ENCODE results near the gene CCDC149. TPM values are rescaled to one million over a fixed set of nuclear protein-coding genes. Genes with fewer than 3 reads are reported as not detected.

CCDC149 gene
- total and polyA plus RNA-seq, 9 of the 15 experiments (the other 6 are each of a cell fraction or from before 2014, with no cell fraction given): 0.04 to 0.18 TPM; not detected in 7

DNA sequence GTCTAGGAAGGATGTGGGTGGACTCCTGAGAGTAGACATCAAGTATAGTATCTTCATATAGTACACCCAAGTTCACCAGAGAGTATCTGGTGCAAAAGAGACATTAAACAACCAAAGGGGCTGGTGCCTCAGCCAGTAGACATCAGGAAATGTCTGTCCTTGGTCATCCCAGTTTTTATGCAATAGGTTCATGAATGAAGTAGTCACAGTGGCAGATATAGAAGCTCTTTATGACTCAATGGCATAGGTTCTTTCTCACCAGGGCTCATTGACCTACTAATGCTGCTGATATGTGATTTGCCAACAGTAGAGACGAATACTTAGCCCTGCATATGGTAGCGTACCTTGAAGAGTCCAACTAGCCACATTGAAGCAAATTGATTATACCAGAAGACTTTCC is 45.0 kb upstream of the CCDC149 start (continued):
- TF ChIP-seq ZBTB43 (CRISPR knock-in tag; IDR thresholded peaks at IDR 0.05) (no peak), POLR2A (conservative IDR thresholded peaks at IDR 0.05) (no peak), RB1 (IDR thresholded peaks at IDR 0.05; ENCODE audit: low read depth) (no peak), MCM2 (IDR thresholded peaks at IDR 0.05; ENCODE audit: low read depth) (no peak)
- TF ChIP-seq, protein P1, sequence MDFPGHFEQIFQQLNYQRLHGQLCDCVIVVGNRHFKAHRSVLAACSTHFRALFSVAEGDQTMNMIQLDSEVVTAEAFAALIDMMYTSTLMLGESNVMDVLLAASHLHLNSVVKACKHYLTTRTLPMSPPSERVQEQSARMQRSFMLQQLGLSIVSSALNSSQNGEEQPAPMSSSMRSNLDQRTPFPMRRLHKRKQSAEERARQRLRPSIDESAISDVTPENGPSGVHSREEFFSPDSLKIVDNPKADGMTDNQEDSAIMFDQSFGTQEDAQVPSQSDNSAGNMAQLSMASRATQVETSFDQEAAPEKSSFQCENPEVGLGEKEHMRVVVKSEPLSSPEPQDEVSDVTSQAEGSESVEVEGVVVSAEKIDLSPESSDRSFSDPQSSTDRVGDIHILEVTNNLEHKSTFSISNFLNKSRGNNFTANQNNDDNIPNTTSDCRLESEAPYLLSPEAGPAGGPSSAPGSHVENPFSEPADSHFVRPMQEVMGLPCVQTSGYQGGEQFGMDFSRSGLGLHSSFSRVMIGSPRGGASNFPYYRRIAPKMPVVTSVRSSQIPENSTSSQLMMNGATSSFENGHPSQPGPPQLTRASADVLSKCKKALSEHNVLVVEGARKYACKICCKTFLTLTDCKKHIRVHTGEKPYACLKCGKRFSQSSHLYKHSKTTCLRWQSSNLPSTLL (IDR thresholded peaks at IDR 0.05): no peak

GRCh38 chr4:24956763-24957162 is 43.9 kb upstream of the CCDC149 start:
- H3K27me3 ChIP-seq (ENCODE audit: control insufficient read depth in 2 of 2, insufficient read depth in 2 of 2, low read length in 2 of 2): peaks cover 0 to 10% of the 10 kb centered on the region in 2 experiments; a peak in 1 of 5 replicates
- POLR2A ChIA-PET: no interaction called here
- H2AFZ ChIP-seq (ENCODE audit: low read depth, low read length): no peak overlapping the region
- H3K4me3 ChIP-seq: no peak overlapping the region
- ATAC-seq (no peak), DNase-seq (ENCODE audit: extremely low read depth in 1 of 4, low spot score in 3 of 4) (no peak), FAIRE-seq (no peak)
- H3K9ac ChIP-seq (ENCODE audit: insufficient read depth in 1 of 2, low read depth in 2 of 2, low read length in 2 of 2): no peak overlapping the region
- H3K36me3 ChIP-seq (ENCODE audit: control insufficient read depth, insufficient read depth, low read length): no peaks in the 10 kb centered on the region
- no TSS peak for BruUV-seq (replicated peaks)
- CTCF ChIA-PET (ENCODE audit: low intra/inter-chr PET ratio): no interaction called here
- no peaks in the 10 kb centered on the region for H3K9me3 ChIP-seq (replicated peaks; ENCODE audit: control insufficient read depth, insufficient read depth, low read depth, low read length)
- H3K27ac ChIP-seq (ENCODE audit: extremely low read depth, low read depth, low read length): no peak overlapping the region
- intact Hi-C loops (cut with micrococcal nuclease) (no loop called here), in situ Hi-C loops (cut with MboI) (no loop called here)
- no peaks in the 10 kb centered on the region for H3K4me1 ChIP-seq (replicated peaks in 1 of 2; ENCODE audit: control insufficient read depth in 2 of 2, insufficient read depth in 2 of 2, low read length in 2 of 2)
- H3K4me2 ChIP-seq (ENCODE audit: insufficient read depth, low read length): no peak overlapping the region
- H3K9me1 ChIP-seq (ENCODE audit: control insufficient read depth, insufficient read depth, low read length): no peaks in the 10 kb centered on the region
- WGBS (ENCODE audit: insufficient coverage, low coverage, missing lambda C conversion rate): 0% methylated on average over 2 of the region's 2 CpGs
- H4K20me1 ChIP-seq (replicated peaks; ENCODE audit: control insufficient read depth, insufficient read depth, low read length): no peaks in the 10 kb centered on the region
- no peaks in the 10 kb centered on the region for H3K79me2 ChIP-seq (ENCODE audit: control insufficient read depth, insufficient read depth, low read length)
- TF ChIP-seq ZNF583 (CRISPR knock-in tag; IDR thresholded peaks at IDR 0.05) (no peak), ZC3H4 (CRISPR knock-in tag; IDR thresholded peaks at IDR 0.05; ENCODE audit: borderline replicate concordance) (no peak), PHF8 (IDR thresholded peaks at IDR 0.05; ENCODE audit: borderline replicate concordance, low read length) (no peak), ZBTB2 (IDR thresholded peaks at IDR 0.05) (no peak), MCM5 (IDR thresholded peaks at IDR 0.05; ENCODE audit: low read depth) (no peak), ZNF778 (CRISPR knock-in tag; IDR thresholded peaks at IDR 0.05) (no peak), DACH1 (IDR thresholded peaks at IDR 0.05; ENCODE audit: partially characterized antibody) (no peak), JUND (IDR thresholded peaks at IDR 0.05; ENCODE audit: borderline replicate concordance, low read depth, low read length) (no peak), JUND (tag; IDR thresholded peaks at IDR 0.05; ENCODE audit: borderline replicate concordance, low read depth, low read length) (no peak), FUS (optimal IDR thresholded peaks at IDR 0.05; ENCODE audit: low read depth, low read length) (no peak), POLR2B (IDR thresholded peaks at IDR 0.05; ENCODE audit: low read depth, partially characterized antibody) (no peak), PHB (CRISPR knock-in tag; IDR thresholded peaks at IDR 0.05) (no peak)
